GM23338 (cell line): ENCODE results near the gene NCKAP5. TPM values are rescaled to one million over a fixed set of nuclear protein-coding genes. Genes with fewer than 3 reads are reported as not detected.

ENCODE experiments used
- ATAC-seq: fragments of 200-7000 bp; cut with Tn5 transposase; 3 replicates; pipeline ENCODE4 v1.9.1; 2020
- DNase-seq: peaks from one replicate; pipeline ENCODE4 v3.0.0-alpha.2; 2015; ENCODE audit warnings: low spot score
- H2AFZ ChIP-seq: fragments of 200-600 bp; sonication (generic); 2 replicates; pipeline ENCODE4 v1.8.0; 2016; ENCODE audit warnings: antibody characterized with exemption, mild to moderate bottlenecking, moderate library complexity
- H3F3A ChIP-seq: fragments of 200-600 bp; sonication (generic); replicated peaks from 2 replicates; pipeline ENCODE4 v1.8.0; 2017; ENCODE audit warnings: antibody characterized with exemption, mixed run types, low read depth
- H3K27ac ChIP-seq: fragments of 200-600 bp; sonication (generic); 2 replicates; pipeline ENCODE4 v1.6.1; 2016; ENCODE audit warnings: low read depth
- H3K27me3 ChIP-seq: fragments of 200-600 bp; sonication (generic); 2 replicates; pipeline ENCODE4 v1.8.0; 2016; ENCODE audit warnings: mild to moderate bottlenecking, mixed run types, moderate library complexity; ENCODE audit not compliant: insufficient read depth
- H3K36me3 ChIP-seq: fragments of 200-600 bp; sonication (generic); 2 replicates; pipeline ENCODE4 v1.8.0; 2016; ENCODE audit warnings: mild to moderate bottlenecking; ENCODE audit not compliant: insufficient read depth
- H3K4me1 ChIP-seq: fragments of 200-600 bp; sonication (generic); 2 replicates; pipeline ENCODE4 v1.8.0; 2016; ENCODE audit warnings: mild to moderate bottlenecking, moderate library complexity; ENCODE audit not compliant: insufficient read depth
- H3K4me2 ChIP-seq: fragments of 200-600 bp; sonication (generic); 2 replicates; pipeline ENCODE4 v1.7.1; 2017; ENCODE audit warnings: mixed run types
- H3K4me3 ChIP-seq: fragments of 200-600 bp; sonication (generic); 2 replicates; pipeline ENCODE4 v1.6.1; 2016; ENCODE audit warnings: mixed run types
- H3K79me2 ChIP-seq: fragments of 200-600 bp; sonication (generic); replicated peaks from 2 replicates; pipeline ENCODE4 v1.8.0; 2017; ENCODE audit warnings: mild to moderate bottlenecking; ENCODE audit not compliant: insufficient read depth
- H3K9me2 ChIP-seq: fragments of 200-600 bp; sonication (generic); 2 replicates; pipeline ENCODE4 v1.8.0; 2017; ENCODE audit not compliant: insufficient read depth
- H4K20me1 ChIP-seq: fragments of 200-600 bp; sonication (generic); replicated peaks from 2 replicates; pipeline ENCODE4 v1.8.0; 2017; ENCODE audit warnings: mild to moderate bottlenecking; ENCODE audit not compliant: insufficient read depth
- H3K27ac Mint-ChIP-seq: 2 replicates; pipeline ENCODE4 v1.8.0; 2020; ENCODE audit warnings: inconsistent platforms, mild to moderate bottlenecking, moderate library complexity, mixed read lengths
- H3K27me3 Mint-ChIP-seq: 3 replicates; pipeline ENCODE4 v1.8.0; 2022; ENCODE audit warnings: low read depth, mild to moderate bottlenecking, moderate library complexity, mixed read lengths, inconsistent platforms; ENCODE audit not compliant: insufficient read depth, poor library complexity
- H3K36me3 Mint-ChIP-seq: 3 replicates; pipeline ENCODE4 v1.8.0; 2021; ENCODE audit warnings: low read depth, mild to moderate bottlenecking, inconsistent platforms, moderate library complexity, mixed read lengths
- H3K4me1 Mint-ChIP-seq: 3 replicates; pipeline ENCODE4 v1.8.0; 2020; ENCODE audit warnings: mild to moderate bottlenecking, inconsistent platforms, mixed read lengths
- H3K4me3 Mint-ChIP-seq: 3 replicates; pipeline ENCODE4 v1.8.0; 2021; ENCODE audit warnings: moderate library complexity, mild to moderate bottlenecking, inconsistent platforms, mixed read lengths
- H3K9me3 Mint-ChIP-seq: 3 replicates; pipeline ENCODE4 v1.8.0; 2020; ENCODE audit warnings: moderate library complexity, mild to moderate bottlenecking, inconsistent platforms, mixed read lengths
- CREB1 ChIP-seq: fragments of 250-450 bp; sonication (Bioruptor Pico); IDR thresholded peaks from 2 replicates; pipeline ENCODE4 v1.5.0; 2020; ENCODE audit warnings: low read depth, mild to moderate bottlenecking, moderate library complexity
- ETS1 ChIP-seq: IDR thresholded peaks from 2 replicates; pipeline ENCODE4 v1.6.1; 2016; ENCODE audit warnings: antibody characterized with exemption
- EZH2 ChIP-seq: fragments of 200-600 bp; sonication (generic); IDR thresholded peaks from one replicate; pipeline ENCODE4 v1.8.0; 2017; ENCODE audit warnings: antibody characterized with exemption, mild to moderate bottlenecking, low read depth; ENCODE audit not compliant: unreplicated experiment
- EZH2phosphoT487 ChIP-seq: fragments of 200-600 bp; sonication (generic); IDR thresholded peaks from one replicate; pipeline ENCODE4 v1.8.1; 2018; ENCODE audit warnings: antibody characterized with exemption; ENCODE audit not compliant: unreplicated experiment
- JUNB ChIP-seq: IDR thresholded peaks from one replicate; pipeline ENCODE4 v1.6.1; 2016; ENCODE audit warnings: antibody characterized with exemption; ENCODE audit not compliant: unreplicated experiment
- NANOG ChIP-seq: IDR thresholded peaks from 2 replicates; pipeline ENCODE4 v1.6.1; 2016; ENCODE audit warnings: antibody characterized with exemption, borderline replicate concordance
- POLR2AphosphoS5 ChIP-seq: IDR thresholded peaks from 2 replicates; pipeline ENCODE4 v1.6.1; 2016; ENCODE audit warnings: antibody characterized with exemption, low read depth
- REST ChIP-seq: IDR thresholded peaks from one replicate; pipeline ENCODE4 v1.6.1; 2018; ENCODE audit warnings: antibody characterized with exemption; ENCODE audit not compliant: unreplicated experiment
- STAT1 ChIP-seq: IDR thresholded peaks from one replicate; pipeline ENCODE4 v1.6.1; 2016; ENCODE audit warnings: antibody characterized with exemption; ENCODE audit not compliant: unreplicated experiment
- ZNF331 ChIP-seq: fragments of 250-450 bp; sonication (Bioruptor Pico); IDR thresholded peaks from 2 replicates; pipeline ENCODE4 v1.5.0; 2020; ENCODE audit warnings: low read depth, mild to moderate bottlenecking, moderate library complexity
- polyA plus RNA-seq: library from polyadenylated mRNA; unstranded; fragments of >200 nt; fragmentation: Nextera tagmentation; extraction: Ambion mirVana; gene quantifications from 2 replicates; pipeline ENCODE4 v1.2.1, GENCODE V29; 2016
- total RNA-seq: library from RNA; depleted of rRNA; stranded (reverse); fragments of >200 nt; shearing (Covaris generic); gene quantifications from 2 replicates; pipeline ENCODE4 v1.2.3, GENCODE V29; 2014
- TF ChIP-seq, protein P1 (sequence below): fragments of 250-450 bp; sonication (Bioruptor Pico); IDR thresholded peaks from 2 replicates; pipeline ENCODE4 v1.5.0; 2020; ENCODE audit warnings: mild to moderate bottlenecking, moderate library complexity
- TF ChIP-seq, protein P2 (sequence below), 2 experiments: fragments of 200-600 bp in 1 of 2; sonication (generic) in 1 of 2; conservative IDR thresholded peaks; 2 replicates each; pipeline versions ENCODE4 v1.5.1 to v1.6.1; 2016 to 2017; ENCODE audit warnings: antibody characterized with exemption in 2 of 2, low read depth in 2 of 2, mild to moderate bottlenecking in 2 of 2, moderate library complexity in 1 of 2

The NCKAP5 gene
- total and polyA plus RNA-seq, 2 experiments from 2014 or later: 0.34 to 0.73 TPM

GRCh38 chr2:133377021-133377481 lies 191.2 kb downstream of the NCKAP5 start:
- H3K27me3 ChIP-seq: no peaks in the 10 kb centered on the region
- no peak overlapping the region for H3K27ac ChIP-seq
- no peak overlapping the region for H2AFZ ChIP-seq
- Mint-ChIP-seq H3K27me3 (no peaks in the 10 kb centered on the region), H3K4me3 (no peak overlapping the region), H3K4me1 (peaks cover 14% of the 10 kb centered on the region), H3K9me3 (no peaks in the 10 kb centered on the region), H3K36me3 (no peaks in the 10 kb centered on the region), H3K27ac (no peak overlapping the region)
- H3K4me1 ChIP-seq: peaks cover 13% of the 10 kb centered on the region
- no peak for ATAC-seq
- no peaks in the 10 kb centered on the region for H3F3A ChIP-seq
- no peaks in the 10 kb centered on the region for H3K79me2 ChIP-seq
- no peaks in the 10 kb centered on the region for H4K20me1 ChIP-seq
- DNase-seq: no peak
- H3K9me2 ChIP-seq: 0 out of 2 replicates have a peak, but pooled peaks cover 3% of the 10 kb centered on the region
- H3K36me3 ChIP-seq: 0 out of 2 replicates have a peak, but pooled peaks cover 5% of the 10 kb centered on the region
- no peak overlapping the region for H3K4me2 ChIP-seq
- no peak overlapping the region for H3K4me3 ChIP-seq
- TF ChIP-seq, protein P1, sequence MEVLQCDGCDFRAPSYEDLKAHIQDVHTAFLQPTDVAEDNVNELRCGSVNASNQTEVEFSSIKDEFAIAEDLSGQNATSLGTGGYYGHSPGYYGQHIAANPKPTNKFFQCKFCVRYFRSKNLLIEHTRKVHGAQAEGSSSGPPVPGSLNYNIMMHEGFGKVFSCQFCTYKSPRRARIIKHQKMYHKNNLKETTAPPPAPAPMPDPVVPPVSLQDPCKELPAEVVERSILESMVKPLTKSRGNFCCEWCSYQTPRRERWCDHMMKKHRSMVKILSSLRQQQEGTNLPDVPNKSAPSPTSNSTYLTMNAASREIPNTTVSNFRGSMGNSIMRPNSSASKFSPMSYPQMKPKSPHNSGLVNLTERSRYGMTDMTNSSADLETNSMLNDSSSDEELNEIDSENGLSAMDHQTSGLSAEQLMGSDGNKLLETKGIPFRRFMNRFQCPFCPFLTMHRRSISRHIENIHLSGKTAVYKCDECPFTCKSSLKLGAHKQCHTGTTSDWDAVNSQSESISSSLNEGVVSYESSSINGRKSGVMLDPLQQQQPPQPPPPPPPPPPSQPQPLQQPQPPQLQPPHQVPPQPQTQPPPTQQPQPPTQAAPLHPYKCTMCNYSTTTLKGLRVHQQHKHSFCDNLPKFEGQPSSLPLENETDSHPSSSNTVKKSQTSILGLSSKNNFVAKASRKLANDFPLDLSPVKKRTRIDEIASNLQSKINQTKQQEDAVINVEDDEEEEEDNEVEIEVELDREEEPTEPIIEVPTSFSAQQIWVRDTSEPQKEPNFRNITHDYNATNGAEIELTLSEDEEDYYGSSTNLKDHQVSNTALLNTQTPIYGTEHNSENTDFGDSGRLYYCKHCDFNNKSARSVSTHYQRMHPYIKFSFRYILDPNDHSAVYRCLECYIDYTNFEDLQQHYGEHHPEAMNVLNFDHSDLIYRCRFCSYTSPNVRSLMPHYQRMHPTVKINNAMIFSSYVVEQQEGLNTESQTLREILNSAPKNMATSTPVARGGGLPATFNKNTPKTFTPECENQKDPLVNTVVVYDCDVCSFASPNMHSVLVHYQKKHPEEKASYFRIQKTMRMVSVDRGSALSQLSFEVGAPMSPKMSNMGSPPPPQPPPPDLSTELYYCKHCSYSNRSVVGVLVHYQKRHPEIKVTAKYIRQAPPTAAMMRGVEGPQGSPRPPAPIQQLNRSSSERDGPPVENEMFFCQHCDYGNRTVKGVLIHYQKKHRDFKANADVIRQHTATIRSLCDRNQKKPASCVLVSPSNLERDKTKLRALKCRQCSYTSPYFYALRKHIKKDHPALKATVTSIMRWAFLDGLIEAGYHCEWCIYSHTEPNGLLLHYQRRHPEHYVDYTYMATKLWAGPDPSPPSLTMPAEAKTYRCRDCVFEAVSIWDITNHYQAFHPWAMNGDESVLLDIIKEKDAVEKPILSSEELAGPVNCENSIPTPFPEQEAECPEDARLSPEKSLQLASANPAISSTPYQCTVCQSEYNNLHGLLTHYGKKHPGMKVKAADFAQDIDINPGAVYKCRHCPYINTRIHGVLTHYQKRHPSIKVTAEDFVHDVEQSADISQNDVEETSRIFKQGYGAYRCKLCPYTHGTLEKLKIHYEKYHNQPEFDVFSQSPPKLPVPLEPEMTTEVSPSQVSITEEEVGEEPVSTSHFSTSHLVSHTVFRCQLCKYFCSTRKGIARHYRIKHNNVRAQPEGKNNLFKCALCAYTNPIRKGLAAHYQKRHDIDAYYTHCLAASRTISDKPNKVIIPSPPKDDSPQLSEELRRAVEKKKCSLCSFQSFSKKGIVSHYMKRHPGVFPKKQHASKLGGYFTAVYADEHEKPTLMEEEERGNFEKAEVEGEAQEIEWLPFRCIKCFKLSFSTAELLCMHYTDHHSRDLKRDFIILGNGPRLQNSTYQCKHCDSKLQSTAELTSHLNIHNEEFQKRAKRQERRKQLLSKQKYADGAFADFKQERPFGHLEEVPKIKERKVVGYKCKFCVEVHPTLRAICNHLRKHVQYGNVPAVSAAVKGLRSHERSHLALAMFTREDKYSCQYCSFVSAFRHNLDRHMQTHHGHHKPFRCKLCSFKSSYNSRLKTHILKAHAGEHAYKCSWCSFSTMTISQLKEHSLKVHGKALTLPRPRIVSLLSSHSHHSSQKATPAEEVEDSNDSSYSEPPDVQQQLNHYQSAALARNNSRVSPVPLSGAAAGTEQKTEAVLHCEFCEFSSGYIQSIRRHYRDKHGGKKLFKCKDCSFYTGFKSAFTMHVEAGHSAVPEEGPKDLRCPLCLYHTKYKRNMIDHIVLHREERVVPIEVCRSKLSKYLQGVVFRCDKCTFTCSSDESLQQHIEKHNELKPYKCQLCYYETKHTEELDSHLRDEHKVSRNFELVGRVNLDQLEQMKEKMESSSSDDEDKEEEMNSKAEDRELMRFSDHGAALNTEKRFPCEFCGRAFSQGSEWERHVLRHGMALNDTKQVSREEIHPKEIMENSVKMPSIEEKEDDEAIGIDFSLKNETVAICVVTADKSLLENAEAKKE (CRISPR knock-in tag): no peak
- TF ChIP-seq CREB1 (CRISPR knock-in tag) (no peak), JUNB (no peak), EZH2phosphoT487 (no peak), REST (no peak), NANOG (no peak), STAT1 (no peak), EZH2 (no peak), POLR2AphosphoS5 (no peak), ZNF331 (CRISPR knock-in tag) (no peak), ETS1 (no peak)
- TF ChIP-seq, protein P2, sequence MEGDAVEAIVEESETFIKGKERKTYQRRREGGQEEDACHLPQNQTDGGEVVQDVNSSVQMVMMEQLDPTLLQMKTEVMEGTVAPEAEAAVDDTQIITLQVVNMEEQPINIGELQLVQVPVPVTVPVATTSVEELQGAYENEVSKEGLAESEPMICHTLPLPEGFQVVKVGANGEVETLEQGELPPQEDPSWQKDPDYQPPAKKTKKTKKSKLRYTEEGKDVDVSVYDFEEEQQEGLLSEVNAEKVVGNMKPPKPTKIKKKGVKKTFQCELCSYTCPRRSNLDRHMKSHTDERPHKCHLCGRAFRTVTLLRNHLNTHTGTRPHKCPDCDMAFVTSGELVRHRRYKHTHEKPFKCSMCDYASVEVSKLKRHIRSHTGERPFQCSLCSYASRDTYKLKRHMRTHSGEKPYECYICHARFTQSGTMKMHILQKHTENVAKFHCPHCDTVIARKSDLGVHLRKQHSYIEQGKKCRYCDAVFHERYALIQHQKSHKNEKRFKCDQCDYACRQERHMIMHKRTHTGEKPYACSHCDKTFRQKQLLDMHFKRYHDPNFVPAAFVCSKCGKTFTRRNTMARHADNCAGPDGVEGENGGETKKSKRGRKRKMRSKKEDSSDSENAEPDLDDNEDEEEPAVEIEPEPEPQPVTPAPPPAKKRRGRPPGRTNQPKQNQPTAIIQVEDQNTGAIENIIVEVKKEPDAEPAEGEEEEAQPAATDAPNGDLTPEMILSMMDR (conservative IDR thresholded peaks at IDR 0.05; ENCODE audit: low read depth in 2 of 2): no peak
